MM.1S (cell line): ENCODE measurements around the gene LYZL1.
"Not testable (repeated sequence)": the region's sequence is repeated elsewhere in the genome, so short reads cannot be mapped to it uniquely, and the experiment has no call there.

Experiments used
- DNase-seq: peaks from one replicate; pipeline ENCODE4 v3.0.0-alpha.2; 2015
- H2AFZ ChIP-seq: fragments of 300-600 bp; sonication (generic); 2 replicates; pipeline ENCODE4 v1.6.0; 2016; ENCODE audit warnings: antibody characterized with exemption, low read length
- H3F3A ChIP-seq: fragments of 300-600 bp; sonication (generic); 2 replicates; pipeline ENCODE4 v1.6.1; 2016; ENCODE audit warnings: mild to moderate bottlenecking, antibody characterized with exemption, low read length, moderate library complexity, mixed read lengths; ENCODE audit not compliant: insufficient read depth
- H3K27ac ChIP-seq: fragments of 300-600 bp; sonication (generic); 2 replicates; pipeline ENCODE4 v1.5.1; 2016; ENCODE audit warnings: mild to moderate bottlenecking, low read length
- H3K27me3 ChIP-seq: fragments of 300-600 bp; sonication (generic); replicated peaks from 2 replicates; pipeline ENCODE4 v1.6.0; 2016; ENCODE audit warnings: low read length; ENCODE audit not compliant: insufficient read depth
- H3K36me3 ChIP-seq: fragments of 300-600 bp; sonication (generic); replicated peaks from 2 replicates; pipeline ENCODE4 v1.6.1; 2016; ENCODE audit warnings: mild to moderate bottlenecking, low read length, mixed read lengths; ENCODE audit not compliant: insufficient read depth
- H3K4me1 ChIP-seq: fragments of 300-600 bp; sonication (generic); 2 replicates; pipeline ENCODE4 v1.6.1; 2016; ENCODE audit warnings: low read length, mixed read lengths
- H3K4me2 ChIP-seq: fragments of 300-600 bp; sonication (generic); 2 replicates; pipeline ENCODE4 v1.6.0; 2016; ENCODE audit warnings: low read depth, low read length
- H3K4me3 ChIP-seq: fragments of 300-600 bp; sonication (generic); 2 replicates; pipeline ENCODE4 v1.5.1; 2016; ENCODE audit warnings: low read length, mixed read lengths
- H3K79me2 ChIP-seq: fragments of 300-600 bp; sonication (generic); 2 replicates; pipeline ENCODE4 v1.6.1; 2016; ENCODE audit warnings: mixed run types, low read length, mixed read lengths
- H3K9ac ChIP-seq: fragments of 300-600 bp; sonication (generic); 2 replicates; pipeline ENCODE4 v1.6.1; 2016; ENCODE audit warnings: low read length, mixed read lengths
- H3K9me2 ChIP-seq: fragments of 300-600 bp; sonication (generic); replicated peaks from 2 replicates; pipeline ENCODE4 v1.6.1; 2016; ENCODE audit warnings: mild to moderate bottlenecking, low read length, mixed read lengths; ENCODE audit not compliant: insufficient read depth
- H3K9me3 ChIP-seq: fragments of 300-600 bp; sonication (generic); replicated peaks from 2 replicates; pipeline ENCODE4 v1.6.1; 2016; ENCODE audit warnings: mild to moderate bottlenecking, low read length, mixed read lengths; ENCODE audit not compliant: insufficient read depth
- H4K20me1 ChIP-seq: fragments of 300-600 bp; sonication (generic); 2 replicates; pipeline ENCODE4 v1.6.1; 2016; ENCODE audit warnings: mild to moderate bottlenecking, low read length, moderate library complexity, mixed read lengths; ENCODE audit not compliant: insufficient read depth
- EZH2 ChIP-seq: fragments of 300-600 bp; sonication (generic); optimal IDR thresholded peaks from 2 replicates; pipeline ENCODE3; 2017; ENCODE audit warnings: low read depth, mild to moderate bottlenecking, antibody characterized with exemption, low read length, mixed read lengths
- EZH2phosphoT487 ChIP-seq: fragments of 300-600 bp; sonication (generic); IDR thresholded peaks from 2 replicates; pipeline ENCODE4 v1.6.1; 2018; ENCODE audit warnings: antibody characterized with exemption, low read length
- TF ChIP-seq, protein P1 (sequence below): fragments of 300-600 bp; sonication (generic); IDR thresholded peaks from 2 replicates; pipeline ENCODE4 v1.5.1; 2016; ENCODE audit warnings: antibody characterized with exemption, low read length, mixed read lengths

The LYZL1 gene

DNA sequence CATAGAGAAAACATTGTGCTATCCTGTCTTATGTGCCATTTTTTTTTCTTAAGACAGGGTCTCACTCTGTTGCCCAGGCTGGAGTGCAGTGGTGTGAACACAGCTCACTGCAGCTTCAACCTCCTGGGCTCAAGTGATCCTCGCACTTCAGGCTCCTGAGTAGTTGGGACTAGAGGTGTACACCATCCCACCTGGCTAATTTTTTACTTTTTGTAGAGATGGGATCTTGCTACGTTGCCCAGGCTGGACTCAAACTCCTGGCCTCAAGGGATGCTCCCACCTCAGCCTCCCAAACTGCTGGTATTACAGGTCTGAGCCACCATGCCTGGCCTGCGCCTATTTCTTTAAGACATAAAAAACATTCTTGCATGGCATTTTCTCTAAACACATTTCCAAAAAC is 20.6 kb downstream of the LYZL1 start:
- Histone ChIP-seq H4K20me1 (no peaks in the 10 kb centered on the region), H3K4me1 (no peaks in the 10 kb centered on the region), H3K79me2 (no peaks in the 10 kb centered on the region), H3K4me3 (no peak overlapping the region), H3F3A (no peaks in the 10 kb centered on the region), H3K27ac (no peak overlapping the region), H2AFZ (no peak overlapping the region), H3K9ac (no peak overlapping the region), H3K9me2 (no peaks in the 10 kb centered on the region), H3K4me2 (no peak overlapping the region), H3K9me3 (no peaks in the 10 kb centered on the region), H3K36me3 (no peaks in the 10 kb centered on the region), H3K27me3 (no peaks in the 10 kb centered on the region)
- TF ChIP-seq EZH2phosphoT487, result no peak
- TF ChIP-seq, protein P1, sequence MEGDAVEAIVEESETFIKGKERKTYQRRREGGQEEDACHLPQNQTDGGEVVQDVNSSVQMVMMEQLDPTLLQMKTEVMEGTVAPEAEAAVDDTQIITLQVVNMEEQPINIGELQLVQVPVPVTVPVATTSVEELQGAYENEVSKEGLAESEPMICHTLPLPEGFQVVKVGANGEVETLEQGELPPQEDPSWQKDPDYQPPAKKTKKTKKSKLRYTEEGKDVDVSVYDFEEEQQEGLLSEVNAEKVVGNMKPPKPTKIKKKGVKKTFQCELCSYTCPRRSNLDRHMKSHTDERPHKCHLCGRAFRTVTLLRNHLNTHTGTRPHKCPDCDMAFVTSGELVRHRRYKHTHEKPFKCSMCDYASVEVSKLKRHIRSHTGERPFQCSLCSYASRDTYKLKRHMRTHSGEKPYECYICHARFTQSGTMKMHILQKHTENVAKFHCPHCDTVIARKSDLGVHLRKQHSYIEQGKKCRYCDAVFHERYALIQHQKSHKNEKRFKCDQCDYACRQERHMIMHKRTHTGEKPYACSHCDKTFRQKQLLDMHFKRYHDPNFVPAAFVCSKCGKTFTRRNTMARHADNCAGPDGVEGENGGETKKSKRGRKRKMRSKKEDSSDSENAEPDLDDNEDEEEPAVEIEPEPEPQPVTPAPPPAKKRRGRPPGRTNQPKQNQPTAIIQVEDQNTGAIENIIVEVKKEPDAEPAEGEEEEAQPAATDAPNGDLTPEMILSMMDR, result no peak
- TF ChIP-seq EZH2, result no peak
- DNase-seq, result no peak

- H3K4me3 ChIP-seq, H4K20me1 ChIP-seq, H3K27me3 ChIP-seq, H3K27ac ChIP-seq, H3K36me3 ChIP-seq, H3K79me2 ChIP-seq, H3K9ac ChIP-seq, H2AFZ ChIP-seq, H3K4me2 ChIP-seq, H3K4me1 ChIP-seq, H3K9me2 ChIP-seq, H3F3A ChIP-seq, H3K9me3 ChIP-seq, DNase-seq: not testable (repeated sequence)
Measured at GRCh38 chr10:29310463-29310862, 21.6 kb downstream of the LYZL1 start.

- no peaks in the 10 kb centered on the region for H3K4me1 ChIP-seq
- no peak overlapping the region for H3K4me2 ChIP-seq
- H3K36me3 ChIP-seq, result no peaks in the 10 kb centered on the region
- no peaks in the 10 kb centered on the region for H4K20me1 ChIP-seq
- H3K9me2 ChIP-seq, result no peaks in the 10 kb centered on the region
- no peak overlapping the region for H3K27ac ChIP-seq
- no peak overlapping the region for H3K4me3 ChIP-seq
- H3K9ac ChIP-seq, result no peak overlapping the region
- H2AFZ ChIP-seq, result no peak overlapping the region
- no peaks in the 10 kb centered on the region for H3K27me3 ChIP-seq
- DNase-seq, result no peak
- no peaks in the 10 kb centered on the region for H3F3A ChIP-seq
- TF ChIP-seq EZH2phosphoT487, result no peak
- TF ChIP-seq, protein P1, result no peak
- H3K9me3 ChIP-seq, result no peaks in the 10 kb centered on the region
- no peaks in the 10 kb centered on the region for H3K79me2 ChIP-seq
Measured at GRCh38 chr10:29313071-29313470, 24.2 kb downstream of the LYZL1 start.

GRCh38 chr10:29314726-29315125 is 25.9 kb downstream of the LYZL1 start:
- Histone ChIP-seq H3K27ac (no peak overlapping the region), H3K27me3 (no peaks in the 10 kb centered on the region), H2AFZ (no peak overlapping the region), H3K4me3 (no peak overlapping the region), H3F3A (no peaks in the 10 kb centered on the region), H3K36me3 (no peaks in the 10 kb centered on the region), H3K9me2 (no peaks in the 10 kb centered on the region), H3K4me1 (no peaks in the 10 kb centered on the region), H3K79me2 (no peaks in the 10 kb centered on the region), H4K20me1 (no peaks in the 10 kb centered on the region), H3K4me2 (no peak overlapping the region), H3K9ac (no peak overlapping the region), H3K9me3 (no peaks in the 10 kb centered on the region)
- TF ChIP-seq, protein P1, result no peak
- TF ChIP-seq EZH2phosphoT487 (no peak), EZH2 (no peak)
- no peak for DNase-seq
